Astrocyte of the spinal cord (primary cell): Measurements from ENCODE around the gene ARF1.

Source experiments
- DNase-seq: peaks from one replicate; pipeline ENCODE4 v3.0.0; 2011; ENCODE audit warnings: low read depth, low spot score
- H3K4me3 ChIP-seq: 2 replicates; pipeline ENCODE4 v1.5.1; 2011; ENCODE audit warnings: low read depth, mild to moderate bottlenecking, low read length, moderate library complexity
- in situ Hi-C: cut with HindIII; loops from 2 replicates; pipeline ENCODE4 v1.10.0; 2017; ENCODE audit warnings: low sequenced_read_pairs
- TF ChIP-seq, protein P1 (sequence below): IDR thresholded peaks from 2 replicates; pipeline ENCODE4 v1.5.1; 2012; ENCODE audit warnings: low read depth, mild to moderate bottlenecking, low read length, inconsistent platforms

ARF1 gene

DNA sequence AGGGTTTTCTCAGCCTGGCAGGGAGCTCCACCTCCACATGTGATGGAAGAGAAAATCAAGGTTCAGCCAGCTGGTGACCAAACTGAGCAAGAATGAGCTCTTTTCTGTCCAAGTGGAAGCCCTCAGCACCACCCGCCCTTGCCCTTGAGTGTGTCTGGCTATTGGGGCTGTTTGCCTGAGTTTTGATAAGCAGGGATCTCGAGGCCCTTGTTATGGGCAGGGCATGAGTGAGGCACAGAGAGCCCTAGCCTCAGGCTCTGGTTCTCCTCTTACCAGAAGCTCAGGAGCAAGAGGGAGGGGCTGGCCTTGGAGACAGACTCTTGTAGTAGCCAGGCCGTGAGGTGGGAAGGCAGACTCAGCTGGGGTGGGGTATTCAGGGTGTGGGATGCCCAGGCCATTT is 37.5 kb upstream of the ARF1 start:
- no peak for DNase-seq
- in situ Hi-C loops: no loop called here
- TF ChIP-seq, protein P1, sequence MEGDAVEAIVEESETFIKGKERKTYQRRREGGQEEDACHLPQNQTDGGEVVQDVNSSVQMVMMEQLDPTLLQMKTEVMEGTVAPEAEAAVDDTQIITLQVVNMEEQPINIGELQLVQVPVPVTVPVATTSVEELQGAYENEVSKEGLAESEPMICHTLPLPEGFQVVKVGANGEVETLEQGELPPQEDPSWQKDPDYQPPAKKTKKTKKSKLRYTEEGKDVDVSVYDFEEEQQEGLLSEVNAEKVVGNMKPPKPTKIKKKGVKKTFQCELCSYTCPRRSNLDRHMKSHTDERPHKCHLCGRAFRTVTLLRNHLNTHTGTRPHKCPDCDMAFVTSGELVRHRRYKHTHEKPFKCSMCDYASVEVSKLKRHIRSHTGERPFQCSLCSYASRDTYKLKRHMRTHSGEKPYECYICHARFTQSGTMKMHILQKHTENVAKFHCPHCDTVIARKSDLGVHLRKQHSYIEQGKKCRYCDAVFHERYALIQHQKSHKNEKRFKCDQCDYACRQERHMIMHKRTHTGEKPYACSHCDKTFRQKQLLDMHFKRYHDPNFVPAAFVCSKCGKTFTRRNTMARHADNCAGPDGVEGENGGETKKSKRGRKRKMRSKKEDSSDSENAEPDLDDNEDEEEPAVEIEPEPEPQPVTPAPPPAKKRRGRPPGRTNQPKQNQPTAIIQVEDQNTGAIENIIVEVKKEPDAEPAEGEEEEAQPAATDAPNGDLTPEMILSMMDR: no peak
- H3K4me3 ChIP-seq: no peak overlapping the region

DNA sequence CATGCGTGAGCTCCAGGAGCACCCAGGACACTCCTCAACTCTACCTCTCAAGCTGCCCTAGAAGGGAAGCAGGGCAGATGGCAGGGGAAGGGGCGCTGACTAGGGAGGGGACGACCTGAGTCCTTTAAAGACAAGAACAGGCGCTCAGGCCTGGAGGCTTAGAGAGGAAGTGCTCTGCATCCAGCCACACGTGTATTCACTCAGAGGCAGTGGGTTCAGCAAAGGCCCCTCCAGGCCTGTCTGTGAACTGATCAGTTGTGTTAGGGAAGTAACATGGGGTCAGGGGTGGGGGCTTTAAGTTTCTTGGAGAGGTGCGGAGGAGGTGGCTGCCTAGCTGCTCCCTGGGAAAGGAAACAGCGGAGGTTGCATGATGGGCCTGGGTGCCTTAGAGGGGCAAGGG is 37.1 kb upstream of the ARF1 start:
- no peak for DNase-seq
- no peak overlapping the region for H3K4me3 ChIP-seq
- in situ Hi-C loops: no loop called here
- TF ChIP-seq, protein P1: no peak

DNA sequence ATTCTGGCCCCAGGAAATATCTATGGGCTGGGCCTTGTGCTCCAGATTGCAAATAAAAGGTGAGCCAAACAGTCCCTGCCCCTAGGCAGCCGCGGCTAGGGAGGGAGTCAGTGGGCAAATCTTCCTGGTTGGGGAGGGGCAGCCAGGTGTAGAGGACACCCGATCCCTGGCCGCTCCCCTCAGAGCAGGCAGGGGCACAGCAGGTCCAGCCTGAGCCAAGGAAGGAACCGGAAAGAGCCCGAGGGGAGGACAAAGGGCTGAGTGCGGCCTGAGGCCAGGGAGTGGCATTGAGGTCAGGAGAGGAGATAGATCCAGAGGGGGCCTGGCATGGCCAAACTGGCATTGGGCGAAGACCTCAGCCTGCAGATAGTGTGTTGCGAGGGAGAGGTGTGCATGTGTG is 36.6 kb upstream of the ARF1 start:
- TF ChIP-seq, protein P1: no peak
- in situ Hi-C loops: no loop called here
- no peak for DNase-seq
- no peak overlapping the region for H3K4me3 ChIP-seq

DNA sequence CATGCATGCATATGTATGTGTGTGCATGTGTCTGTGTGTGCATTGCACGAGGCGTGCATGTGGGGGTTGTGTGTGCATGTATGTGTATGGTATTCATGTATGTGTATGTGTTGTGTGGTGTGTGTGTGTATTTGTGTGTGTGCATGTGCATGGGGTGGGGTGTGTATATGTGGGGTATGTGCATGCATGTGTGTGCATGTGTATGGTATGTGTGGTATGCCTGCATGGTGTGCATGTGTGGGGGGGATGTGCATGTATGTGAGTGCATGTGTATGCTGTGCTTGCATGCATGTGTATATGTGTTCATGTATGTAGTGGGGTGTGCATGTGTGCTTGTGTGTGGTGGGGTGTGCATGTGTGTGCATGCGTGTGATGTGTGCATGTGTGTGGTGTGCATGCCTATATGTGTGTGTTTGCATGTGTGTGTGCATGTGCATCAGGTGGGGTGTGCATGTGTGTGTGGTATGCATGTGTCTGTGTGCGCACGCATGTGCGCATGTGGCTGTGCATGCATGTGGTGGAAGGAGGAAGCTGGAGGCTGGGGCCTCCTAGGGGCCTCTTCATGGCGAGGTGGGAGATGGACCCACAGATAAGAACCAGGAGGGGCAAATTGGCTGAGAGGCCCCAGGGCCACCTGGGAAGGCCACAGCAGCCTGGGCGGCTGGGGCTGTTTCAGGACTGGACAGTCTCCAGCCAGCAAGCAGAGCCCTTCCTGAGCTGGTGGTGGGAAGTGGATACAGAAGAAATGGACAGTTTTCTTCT is 35.9 kb upstream of the ARF1 start:
- TF ChIP-seq, protein P1: no peak
- H3K4me3 ChIP-seq: no peak overlapping the region
- no peak for DNase-seq
- in situ Hi-C loops: no loop called here

DNA sequence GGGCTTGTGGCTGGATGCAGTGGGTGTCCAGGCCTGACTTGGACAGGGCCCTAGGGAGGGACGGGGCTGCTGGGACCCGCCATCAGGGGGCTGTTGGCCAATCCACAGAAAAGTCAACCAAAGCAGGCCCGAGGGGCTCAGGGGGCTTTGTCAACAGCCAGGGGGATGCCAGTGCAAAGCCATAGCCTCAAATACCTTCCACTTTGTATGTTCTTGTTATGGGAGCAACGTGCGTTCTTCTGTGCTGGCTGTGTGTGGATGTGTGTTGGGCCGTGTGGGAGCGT is 35.4 kb upstream of the ARF1 start:
- in situ Hi-C loops: no loop called here
- TF ChIP-seq, protein P1: no peak
- no peak overlapping the region for H3K4me3 ChIP-seq
- no peak for DNase-seq

DNA sequence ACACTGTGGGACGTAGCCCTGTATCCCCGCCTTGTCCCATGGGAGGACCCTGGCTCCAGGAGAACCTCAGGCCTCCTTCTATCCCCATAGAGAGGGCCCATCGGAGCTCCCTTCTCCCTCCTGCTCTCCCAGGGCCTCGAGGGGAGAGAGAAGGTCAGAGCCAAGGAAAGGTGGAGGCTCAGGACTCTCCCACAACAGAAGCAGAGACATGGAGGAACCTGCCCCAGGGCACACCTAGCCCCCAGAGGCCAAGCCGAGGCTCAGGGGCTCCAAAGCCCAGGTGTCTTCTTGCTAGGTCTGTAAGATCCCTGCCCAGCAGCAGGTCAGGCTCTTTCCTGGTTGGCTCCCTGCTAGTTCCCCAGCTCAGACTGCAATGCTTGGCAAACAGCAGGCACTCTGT is 34.4 kb upstream of the ARF1 start:
- no peak overlapping the region for H3K4me3 ChIP-seq
- TF ChIP-seq, protein P1: no peak
- no peak for DNase-seq
- in situ Hi-C loops: no loop called here
